GM12878 (cell line): ENCODE measurements around the gene TKTL1.

Experiments
- ATF7 ChIP-seq: fragments of 450-650 bp; IDR thresholded peaks from 2 replicates; pipeline ENCODE4 v1.6.1; 2016; ENCODE audit warnings: low read depth, mild to moderate bottlenecking
- CREM ChIP-seq: IDR thresholded peaks from 2 replicates; pipeline ENCODE4 v1.6.1; 2014; ENCODE audit warnings: antibody characterized with exemption, low read depth
- MYC ChIP-seq: IDR thresholded peaks from 2 replicates; pipeline ENCODE4 v1.6.1; 2011; ENCODE audit warnings: mild to moderate bottlenecking, low read length, moderate library complexity, inconsistent platforms; ENCODE audit not compliant: insufficient read depth, insufficient replicate concordance, insufficient read length, severe bottlenecking
- POLR2A ChIP-seq: IDR thresholded peaks from 2 replicates; pipeline ENCODE4 v1.6.1; 2011; ENCODE audit warnings: low read depth, mild to moderate bottlenecking, low read length
- POLR2AphosphoS5 ChIP-seq: IDR thresholded peaks from 2 replicates; pipeline ENCODE4 v1.6.1; 2011; ENCODE audit warnings: mild to moderate bottlenecking, low read length, inconsistent platforms
- TAF1 ChIP-seq: IDR thresholded peaks from 2 replicates; pipeline ENCODE4 v1.6.1; 2011; ENCODE audit warnings: mild to moderate bottlenecking, low read depth, low read length, borderline replicate concordance
- ZNF24 ChIP-seq: fragments of 450-650 bp; IDR thresholded peaks from 2 replicates; pipeline ENCODE4 v1.6.1; 2017; ENCODE audit warnings: antibody characterized with exemption, mild to moderate bottlenecking
- TF ChIP-seq, protein P1 (sequence below): IDR thresholded peaks from 2 replicates; pipeline ENCODE4 v1.6.1; 2012; ENCODE audit warnings: low read depth, low read length, improper control_type of control experiment
- TF ChIP-seq, protein P2 (sequence below), 3 experiments: IDR thresholded peaks in 2 of 3; conservative IDR thresholded peaks in 1 of 3; 2 replicates each; pipeline ENCODE4 v1.5.1; 2011; ENCODE audit warnings: low read depth in 3 of 3, low read length in 3 of 3, mild to moderate bottlenecking in 3 of 3, control low read depth in 2 of 3, moderate library complexity in 2 of 3, inconsistent platforms in 1 of 3, mixed read lengths in 1 of 3; ENCODE audit not compliant: control insufficient read depth in 2 of 3, insufficient read depth in 1 of 3; ENCODE audit errors: extremely low read depth in 1 of 3
- TF ChIP-seq, protein P3 (sequence below): IDR thresholded peaks from 2 replicates; pipeline ENCODE4 v1.6.1; 2012; ENCODE audit warnings: mild to moderate bottlenecking, low read depth, low read length
- TF ChIP-seq, protein P4 (sequence below): IDR thresholded peaks from 2 replicates; pipeline ENCODE4 v1.6.1; 2011; ENCODE audit warnings: low read depth, mild to moderate bottlenecking, low read length, moderate library complexity, borderline replicate concordance; ENCODE audit errors: extremely low read depth

DNA sequence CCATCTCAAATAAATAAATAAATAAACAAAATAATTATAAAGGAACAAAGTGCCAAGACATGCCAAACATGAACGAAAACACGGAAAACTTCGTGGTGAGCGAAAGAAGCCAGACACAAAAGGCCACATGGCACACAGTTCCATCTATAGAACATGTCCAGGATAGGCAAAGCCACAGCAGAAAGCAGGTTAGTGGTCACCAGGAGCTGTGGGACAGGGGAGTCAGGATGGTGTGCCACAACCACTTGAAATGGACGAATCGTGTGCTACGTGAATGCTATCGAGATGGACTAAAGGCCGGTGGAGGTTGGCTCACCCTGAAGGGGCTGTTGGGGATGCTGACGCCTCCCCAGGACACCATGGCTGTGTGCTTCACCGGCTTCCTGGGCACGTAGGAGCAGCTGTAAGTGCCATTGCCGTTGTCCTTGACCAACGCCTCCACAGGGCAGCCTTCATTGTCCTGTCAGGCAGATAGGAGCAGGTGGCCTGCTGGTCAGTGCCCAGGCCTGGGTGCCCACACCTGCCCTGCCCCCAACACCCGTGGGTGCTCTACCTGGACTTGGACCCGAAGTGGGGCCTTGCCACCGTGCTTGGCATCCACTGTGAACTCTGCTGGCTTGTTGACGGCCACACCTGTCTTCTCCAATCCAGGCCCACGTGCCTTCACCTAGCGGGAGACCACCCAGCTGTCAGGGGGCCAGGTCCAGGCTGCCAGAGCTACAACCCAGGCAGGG is 68.3 kb downstream of the TKTL1 start:
- TF ChIP-seq TAF1: no peak
- TF ChIP-seq, protein P1, sequence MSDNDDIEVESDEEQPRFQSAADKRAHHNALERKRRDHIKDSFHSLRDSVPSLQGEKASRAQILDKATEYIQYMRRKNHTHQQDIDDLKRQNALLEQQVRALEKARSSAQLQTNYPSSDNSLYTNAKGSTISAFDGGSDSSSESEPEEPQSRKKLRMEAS: no peak
- no peak for TF ChIP-seq CREM
- TF ChIP-seq ATF7: no peak
- TF ChIP-seq, protein P2, sequence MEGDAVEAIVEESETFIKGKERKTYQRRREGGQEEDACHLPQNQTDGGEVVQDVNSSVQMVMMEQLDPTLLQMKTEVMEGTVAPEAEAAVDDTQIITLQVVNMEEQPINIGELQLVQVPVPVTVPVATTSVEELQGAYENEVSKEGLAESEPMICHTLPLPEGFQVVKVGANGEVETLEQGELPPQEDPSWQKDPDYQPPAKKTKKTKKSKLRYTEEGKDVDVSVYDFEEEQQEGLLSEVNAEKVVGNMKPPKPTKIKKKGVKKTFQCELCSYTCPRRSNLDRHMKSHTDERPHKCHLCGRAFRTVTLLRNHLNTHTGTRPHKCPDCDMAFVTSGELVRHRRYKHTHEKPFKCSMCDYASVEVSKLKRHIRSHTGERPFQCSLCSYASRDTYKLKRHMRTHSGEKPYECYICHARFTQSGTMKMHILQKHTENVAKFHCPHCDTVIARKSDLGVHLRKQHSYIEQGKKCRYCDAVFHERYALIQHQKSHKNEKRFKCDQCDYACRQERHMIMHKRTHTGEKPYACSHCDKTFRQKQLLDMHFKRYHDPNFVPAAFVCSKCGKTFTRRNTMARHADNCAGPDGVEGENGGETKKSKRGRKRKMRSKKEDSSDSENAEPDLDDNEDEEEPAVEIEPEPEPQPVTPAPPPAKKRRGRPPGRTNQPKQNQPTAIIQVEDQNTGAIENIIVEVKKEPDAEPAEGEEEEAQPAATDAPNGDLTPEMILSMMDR (IDR thresholded peaks at IDR 0.05 in 2 of 3, conservative IDR thresholded peaks at IDR 0.05 in 1 of 3; ENCODE audit: control insufficient read depth in 2 of 3, extremely low read depth in 1 of 3, insufficient read depth in 1 of 3, low read depth in 3 of 3, low read length in 3 of 3): no peak
- TF ChIP-seq POLR2AphosphoS5: no peak
- TF ChIP-seq ZNF24: no peak
- TF ChIP-seq POLR2A: no peak
- TF ChIP-seq, protein P3, sequence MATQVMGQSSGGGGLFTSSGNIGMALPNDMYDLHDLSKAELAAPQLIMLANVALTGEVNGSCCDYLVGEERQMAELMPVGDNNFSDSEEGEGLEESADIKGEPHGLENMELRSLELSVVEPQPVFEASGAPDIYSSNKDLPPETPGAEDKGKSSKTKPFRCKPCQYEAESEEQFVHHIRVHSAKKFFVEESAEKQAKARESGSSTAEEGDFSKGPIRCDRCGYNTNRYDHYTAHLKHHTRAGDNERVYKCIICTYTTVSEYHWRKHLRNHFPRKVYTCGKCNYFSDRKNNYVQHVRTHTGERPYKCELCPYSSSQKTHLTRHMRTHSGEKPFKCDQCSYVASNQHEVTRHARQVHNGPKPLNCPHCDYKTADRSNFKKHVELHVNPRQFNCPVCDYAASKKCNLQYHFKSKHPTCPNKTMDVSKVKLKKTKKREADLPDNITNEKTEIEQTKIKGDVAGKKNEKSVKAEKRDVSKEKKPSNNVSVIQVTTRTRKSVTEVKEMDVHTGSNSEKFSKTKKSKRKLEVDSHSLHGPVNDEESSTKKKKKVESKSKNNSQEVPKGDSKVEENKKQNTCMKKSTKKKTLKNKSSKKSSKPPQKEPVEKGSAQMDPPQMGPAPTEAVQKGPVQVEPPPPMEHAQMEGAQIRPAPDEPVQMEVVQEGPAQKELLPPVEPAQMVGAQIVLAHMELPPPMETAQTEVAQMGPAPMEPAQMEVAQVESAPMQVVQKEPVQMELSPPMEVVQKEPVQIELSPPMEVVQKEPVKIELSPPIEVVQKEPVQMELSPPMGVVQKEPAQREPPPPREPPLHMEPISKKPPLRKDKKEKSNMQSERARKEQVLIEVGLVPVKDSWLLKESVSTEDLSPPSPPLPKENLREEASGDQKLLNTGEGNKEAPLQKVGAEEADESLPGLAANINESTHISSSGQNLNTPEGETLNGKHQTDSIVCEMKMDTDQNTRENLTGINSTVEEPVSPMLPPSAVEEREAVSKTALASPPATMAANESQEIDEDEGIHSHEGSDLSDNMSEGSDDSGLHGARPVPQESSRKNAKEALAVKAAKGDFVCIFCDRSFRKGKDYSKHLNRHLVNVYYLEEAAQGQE: no peak
- TF ChIP-seq MYC: no peak
- TF ChIP-seq, protein P4, sequence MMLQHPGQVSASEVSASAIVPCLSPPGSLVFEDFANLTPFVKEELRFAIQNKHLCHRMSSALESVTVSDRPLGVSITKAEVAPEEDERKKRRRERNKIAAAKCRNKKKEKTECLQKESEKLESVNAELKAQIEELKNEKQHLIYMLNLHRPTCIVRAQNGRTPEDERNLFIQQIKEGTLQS: no peak
